HCT116 (cell line): Measurements from ENCODE around the gene C8A. TPM values are rescaled to one million over a fixed set of nuclear protein-coding genes. Genes with fewer than 3 reads are reported as not detected.

ENCODE experiments used
- ATAC-seq: fragments of 200-7000 bp; cut with Tn5 transposase; 2 replicates; pipeline ENCODE4 v1.9.1; 2020; ENCODE audit warnings: mild to moderate bottlenecking, moderate library complexity
- BruUV-seq: library from RNA; stranded (reverse); fragments of 400-500 nt; replicated peaks from 2 replicates; lab custom pipeline; 2021; lab: Mats Ljungman, UMichigan
- CTCF ChIA-PET: fragments of 300-600 bp; sonication (Branson Sonifier 250); formaldehyde crosslinking; loops from one replicate; lab custom pipeline; 2021; ENCODE audit warnings: antibody characterized with exemption; lab: Charles Lee
- POLR2A ChIA-PET: fragments of 300-600, 350-600 bp; sonication (Branson Sonifier 250); formaldehyde crosslinking; loops from one replicate; lab custom pipeline; 2021; ENCODE audit warnings: antibody characterized with exemption; lab: Charles Lee
- RAD21 ChIA-PET, 2 experiments: fragments of 300-600 bp; sonication (Branson Sonifier 250); formaldehyde crosslinking; loops; one replicate each; lab custom pipeline; 2023; ENCODE audit warnings: low total read pairs in 2 of 2; ENCODE audit not compliant: uncharacterized antibody in 2 of 2, unreplicated experiment in 2 of 2, low non-redundant PET in 1 of 2; lab: Charles Lee
- DNase-seq: peaks from one replicate; pipeline ENCODE4 v3.0.0-alpha.2; 2010; ENCODE audit warnings: low read depth, low spot score
- H2AFZ ChIP-seq: fragments of 200-600 bp; shearing (Covaris generic), sonication (generic); 2 replicates; pipeline ENCODE4 v1.6.1; 2017; ENCODE audit warnings: low read depth, mixed run types, mixed read lengths, antibody characterized with exemption, low read length; ENCODE audit not compliant: poor library complexity, severe bottlenecking
- H3K27ac ChIP-seq: 2 replicates; pipeline ENCODE4 v1.5.1; 2012; ENCODE audit warnings: low read depth, low read length
- H3K27me3 ChIP-seq: fragments of 200-600 bp; sonication (generic); 2 replicates; pipeline ENCODE4 v1.6.1; 2016; ENCODE audit warnings: mixed run types, low read length, mixed read lengths; ENCODE audit not compliant: insufficient read depth
- H3K36me3 ChIP-seq, 2 experiments: fragments of 200-500 bp in 1 of 2; fragments of 200-600 bp in 1 of 2; sonication (Bioruptor generic) in 1 of 2; sonication (generic) in 1 of 2; 2 replicates each; pipeline versions ENCODE4 v1.5.1 to v1.6.1; 2014 to 2016; ENCODE audit warnings: low read length in 2 of 2, inconsistent platforms in 1 of 2, mixed read lengths in 1 of 2, mixed run types in 1 of 2; ENCODE audit not compliant: insufficient read depth in 2 of 2, control insufficient read depth in 1 of 2
- H3K4me1 ChIP-seq, 2 experiments: fragments of 200-600 bp in 1 of 2; sonication (generic) in 1 of 2; 2 replicates each; pipeline versions ENCODE4 v1.5.1 to v1.6.1; 2012 to 2017; ENCODE audit warnings: low read length in 2 of 2, inconsistent platforms in 1 of 2, mild to moderate bottlenecking in 1 of 2, mixed read lengths in 1 of 2, mixed run types in 1 of 2, moderate library complexity in 1 of 2; ENCODE audit not compliant: insufficient read depth in 2 of 2, control insufficient read depth in 1 of 2
- H3K4me2 ChIP-seq: fragments of 200-600 bp; sonication (generic); 2 replicates; pipeline ENCODE4 v1.6.1; 2017; ENCODE audit warnings: mixed run types, low read length, mixed read lengths
- H3K4me3 ChIP-seq, 2 experiments: fragments of 200-600 bp in 1 of 2; sonication (generic) in 1 of 2; replicated peaks in 1 of 2; 2 replicates each; pipeline ENCODE4 v1.5.1; 2011 to 2016; ENCODE audit warnings: low read length in 2 of 2, control low read depth in 1 of 2, low read depth in 1 of 2, mild to moderate bottlenecking in 1 of 2, mixed read lengths in 1 of 2, mixed run types in 1 of 2
- H3K79me2 ChIP-seq: fragments of 200-600 bp; sonication (generic); 2 replicates; pipeline ENCODE4 v1.6.1; 2017; ENCODE audit warnings: mild to moderate bottlenecking, mixed run types, low read length, moderate library complexity, mixed read lengths; ENCODE audit not compliant: insufficient read depth
- H3K9ac ChIP-seq: fragments of 200-600 bp; sonication (generic); 2 replicates; pipeline ENCODE4 v1.6.1; 2016; ENCODE audit warnings: low read length, mixed read lengths
- H3K9me2 ChIP-seq: fragments of 200-600 bp; sonication (generic), shearing (Covaris generic); 2 replicates; pipeline ENCODE4 v1.6.1; 2017; ENCODE audit warnings: mixed run types, mild to moderate bottlenecking, moderate library complexity; ENCODE audit not compliant: insufficient read depth
- H3K9me3 ChIP-seq, 2 experiments: fragments of 200-500 bp in 1 of 2; fragments of 200-600 bp in 1 of 2; sonication (Bioruptor generic) in 1 of 2; sonication (generic) in 1 of 2; 2 replicates each; pipeline ENCODE4 v1.6.1; 2014 to 2017; ENCODE audit warnings: low read length in 2 of 2, mixed read lengths in 2 of 2, inconsistent platforms in 1 of 2, low read depth in 1 of 2, mild to moderate bottlenecking in 1 of 2, mixed run types in 1 of 2, moderate library complexity in 1 of 2; ENCODE audit not compliant: control insufficient read depth in 1 of 2, insufficient read depth in 1 of 2
- H4K20me1 ChIP-seq: fragments of 200-600 bp; sonication (generic), shearing (Covaris generic); 2 replicates; pipeline ENCODE4 v1.6.1; 2017; ENCODE audit warnings: mixed run types, mild to moderate bottlenecking, moderate library complexity; ENCODE audit not compliant: insufficient read depth
- ATF3 ChIP-seq: IDR thresholded peaks from 2 replicates; pipeline ENCODE4 v1.6.1; 2012
- CEBPB ChIP-seq: IDR thresholded peaks from 2 replicates; pipeline ENCODE4 v1.6.1; 2012; ENCODE audit warnings: low read depth
- CTCF ChIP-seq, 3 experiments: fragments of 200-600 bp in 1 of 3; sonication (generic) in 1 of 3; IDR thresholded peaks in 2 of 3; conservative IDR thresholded peaks in 1 of 3; 2 replicates each; pipeline ENCODE4 v1.5.1; 2012 to 2017; ENCODE audit warnings: low read depth in 2 of 3, low read length in 2 of 3, antibody characterized with exemption in 1 of 3, borderline replicate concordance in 1 of 3, control low read depth in 1 of 3, mild to moderate bottlenecking in 1 of 3, mixed read lengths in 1 of 3, mixed run types in 1 of 3, moderate library complexity in 1 of 3; ENCODE audit not compliant: insufficient read depth in 1 of 3
- ELF1 ChIP-seq: IDR thresholded peaks from 2 replicates; pipeline ENCODE4 v1.6.1; 2012; ENCODE audit warnings: low read depth, borderline replicate concordance
- EZH2 ChIP-seq: fragments of 200-600 bp; sonication (generic); IDR thresholded peaks from 2 replicates; pipeline ENCODE4 v1.6.1; 2017; ENCODE audit warnings: antibody characterized with exemption, mixed run types
- EZH2phosphoT487 ChIP-seq: fragments of 200-600 bp; IDR thresholded peaks from 2 replicates; pipeline ENCODE4 v1.6.1; 2018; ENCODE audit warnings: antibody characterized with exemption, borderline replicate concordance
- JUND ChIP-seq: IDR thresholded peaks from 2 replicates; pipeline ENCODE4 v1.6.1; 2012
- POLR2A ChIP-seq: IDR thresholded peaks from 2 replicates; pipeline ENCODE4 v1.7.0; 2011; ENCODE audit warnings: borderline replicate concordance; ENCODE audit not compliant: insufficient read depth, insufficient read length; ENCODE audit errors: extremely low read depth
- POLR2AphosphoS5 ChIP-seq: IDR thresholded peaks from 2 replicates; pipeline ENCODE4 v1.6.1; 2011; ENCODE audit warnings: mild to moderate bottlenecking, low read depth, low read length, moderate library complexity
- REST ChIP-seq: IDR thresholded peaks from 2 replicates; pipeline ENCODE4 v1.6.1; 2012; ENCODE audit warnings: low read depth
- SIN3A ChIP-seq: IDR thresholded peaks from 2 replicates; pipeline ENCODE4 v1.6.1; 2012; ENCODE audit warnings: low read depth
- SP1 ChIP-seq: IDR thresholded peaks from 2 replicates; pipeline ENCODE4 v1.6.1; 2012; ENCODE audit warnings: low read depth
- SRF ChIP-seq: IDR thresholded peaks from 2 replicates; pipeline ENCODE4 v1.6.1; 2012; ENCODE audit warnings: low read depth
- TCF7L2 ChIP-seq: IDR thresholded peaks from 2 replicates; pipeline ENCODE4 v1.7.0; 2011; ENCODE audit warnings: borderline replicate concordance, inconsistent platforms; ENCODE audit not compliant: insufficient read depth, insufficient read length; ENCODE audit errors: extremely low read depth
- YY1 ChIP-seq: IDR thresholded peaks from 2 replicates; pipeline ENCODE4 v1.6.1; 2011; ENCODE audit warnings: low read length, low read depth, moderate library complexity, mild to moderate bottlenecking; ENCODE audit not compliant: insufficient replicate concordance; ENCODE audit errors: extremely low read depth
- ZBTB33 ChIP-seq: IDR thresholded peaks from 2 replicates; pipeline ENCODE4 v1.6.1; 2011; ENCODE audit warnings: mild to moderate bottlenecking, low read length, moderate library complexity; ENCODE audit not compliant: insufficient replicate concordance; ENCODE audit errors: extremely low read depth
- ZFX ChIP-seq: fragments of 450-650 bp; IDR thresholded peaks from 2 replicates; pipeline ENCODE4 v1.6.1; 2017
- intact Hi-C: fragments of 100-400 bp; cut with micrococcal nuclease; formaldehyde crosslinking; loops from 2 replicates; pipeline ENCODE4 v1.10.0; 2022
- total RNA-seq: library from RNA; stranded (reverse); gene quantifications from one replicate; pipeline ENCODE4 v1.2.1, GENCODE V29; 2021; ENCODE audit not compliant: unreplicated experiment

C8A gene
- total RNA-seq, 1 experiment from 2014 or later: 0.10 TPM

- ChIA-PET POLR2A (no interaction called here), RAD21 (no interaction called here), CTCF (no interaction called here)
- Histone ChIP-seq H2AFZ (no peak overlapping the region), H4K20me1 (no peaks in the 10 kb centered on the region), H3K27ac (no peak overlapping the region), H3K4me1 (no peaks in the 10 kb centered on the region), H3K27me3 (peaks cover 11% of the 10 kb centered on the region; the same call in 1 of the 2 replicates), H3K4me3 (no peak overlapping the region), H3K9me2 (no peaks in the 10 kb centered on the region), H3K36me3 (no peaks in the 10 kb centered on the region), H3K79me2 (no peaks in the 10 kb centered on the region), H3K4me2 (no peak overlapping the region), H3K9ac (no peak overlapping the region), H3K9me3 (no peaks in the 10 kb centered on the region)
- intact Hi-C loops: loop anchor here (10.0 kb wide), 1 partner anchor 62 kb away; no protein-coding TSS in a partner anchor
- no peak for TF ChIP-seq TCF7L2
- no peak for TF ChIP-seq EZH2
- TF ChIP-seq CEBPB: no peak
- no peak for TF ChIP-seq SIN3A
- no peak for TF ChIP-seq REST
- no peak for TF ChIP-seq ZBTB33
- TF ChIP-seq POLR2AphosphoS5: no peak
- no peak for TF ChIP-seq SP1
- TF ChIP-seq ATF3: no peak
- TF ChIP-seq EZH2phosphoT487: no peak
- no peak for TF ChIP-seq ELF1
- TF ChIP-seq ZFX: no peak
- no peak for TF ChIP-seq SRF
- TF ChIP-seq YY1: no peak
- no peak for TF ChIP-seq JUND
- no peak for TF ChIP-seq POLR2A
- no peak for TF ChIP-seq CTCF (IDR thresholded peaks at IDR 0.05 in 2 of 3, conservative IDR thresholded peaks at IDR 0.05 in 1 of 3; ENCODE audit: borderline replicate concordance in 1 of 3, insufficient read depth in 1 of 3, low read depth in 2 of 3, low read length in 2 of 3)
- ATAC-seq (no peak), DNase-seq (no peak)
- BruUV-seq: no TSS peak
Measured at GRCh38 chr1:56952501-56952900, 97.9 kb downstream of the C8A start.
